Fibroblast of the aortic adventitia (primary cell): ENCODE measurements around the gene PIK3C2G. TPM values are rescaled to one million over a fixed set of nuclear protein-coding genes. Genes with fewer than 3 reads are reported as not detected.
"Not testable (repeated sequence)": the region's sequence is repeated elsewhere in the genome, so short reads cannot be mapped to it uniquely, and the experiment has no call there.

ENCODE experiments used
- DNase-seq: peaks from one replicate; pipeline ENCODE4 v3.0.0-alpha.2; 2010; ENCODE audit warnings: low read depth
- H3K4me3 ChIP-seq: 2 replicates; pipeline ENCODE4 v1.5.1; 2011; ENCODE audit warnings: low read depth, mild to moderate bottlenecking, control low read depth, low read length, moderate library complexity
- total RNA-seq: library from RNA; depleted of rRNA; stranded (reverse); fragments of >200 nt; gene quantifications from 2 replicates; pipeline ENCODE4 v1.2.3, GENCODE V29; 2012; ENCODE audit warnings: low replicate concordance
- TF ChIP-seq, protein P1 (sequence below): IDR thresholded peaks from 2 replicates; pipeline ENCODE4 v1.5.1; 2011; ENCODE audit warnings: mild to moderate bottlenecking, low read length, control low read depth, inconsistent platforms; ENCODE audit not compliant: insufficient read depth

Gene PIK3C2G
- total RNA-seq, 1 donor, result 0.09 TPM

DNA sequence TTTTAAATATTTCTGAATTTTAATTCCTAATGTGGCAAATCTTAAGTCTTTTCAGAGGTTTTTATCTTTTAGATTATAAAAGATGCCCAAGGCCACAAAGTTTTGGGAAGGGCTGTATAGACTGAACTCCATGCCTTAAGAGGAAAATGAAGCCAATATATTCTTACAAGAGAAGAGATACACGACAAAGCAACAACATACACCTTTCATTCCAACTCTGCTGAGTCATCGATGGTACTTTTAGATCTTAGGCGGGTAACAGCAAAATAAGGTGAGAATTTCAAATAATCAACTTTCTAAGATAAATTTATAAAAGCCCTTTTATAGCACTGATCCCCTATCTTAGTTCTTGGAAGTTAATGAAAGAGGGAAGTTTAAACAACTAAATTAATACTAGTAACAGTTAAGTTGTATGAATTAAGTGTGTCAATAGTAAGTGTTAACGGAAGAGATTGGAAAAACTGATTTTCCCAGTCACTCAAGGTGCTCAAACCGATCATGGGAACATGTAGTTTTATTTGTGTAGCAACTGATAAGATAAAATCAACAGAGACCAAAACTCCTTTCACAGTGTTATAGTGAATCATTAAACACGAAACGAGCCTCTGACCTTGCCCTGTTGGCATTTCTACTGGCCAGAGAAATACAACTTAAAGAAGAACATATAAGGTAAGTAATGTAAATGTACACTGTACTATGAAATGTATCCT is 18.8 kb upstream of the PIK3C2G start:
- no peak overlapping the region for H3K4me3 ChIP-seq
- TF ChIP-seq, protein P1, sequence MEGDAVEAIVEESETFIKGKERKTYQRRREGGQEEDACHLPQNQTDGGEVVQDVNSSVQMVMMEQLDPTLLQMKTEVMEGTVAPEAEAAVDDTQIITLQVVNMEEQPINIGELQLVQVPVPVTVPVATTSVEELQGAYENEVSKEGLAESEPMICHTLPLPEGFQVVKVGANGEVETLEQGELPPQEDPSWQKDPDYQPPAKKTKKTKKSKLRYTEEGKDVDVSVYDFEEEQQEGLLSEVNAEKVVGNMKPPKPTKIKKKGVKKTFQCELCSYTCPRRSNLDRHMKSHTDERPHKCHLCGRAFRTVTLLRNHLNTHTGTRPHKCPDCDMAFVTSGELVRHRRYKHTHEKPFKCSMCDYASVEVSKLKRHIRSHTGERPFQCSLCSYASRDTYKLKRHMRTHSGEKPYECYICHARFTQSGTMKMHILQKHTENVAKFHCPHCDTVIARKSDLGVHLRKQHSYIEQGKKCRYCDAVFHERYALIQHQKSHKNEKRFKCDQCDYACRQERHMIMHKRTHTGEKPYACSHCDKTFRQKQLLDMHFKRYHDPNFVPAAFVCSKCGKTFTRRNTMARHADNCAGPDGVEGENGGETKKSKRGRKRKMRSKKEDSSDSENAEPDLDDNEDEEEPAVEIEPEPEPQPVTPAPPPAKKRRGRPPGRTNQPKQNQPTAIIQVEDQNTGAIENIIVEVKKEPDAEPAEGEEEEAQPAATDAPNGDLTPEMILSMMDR, result no peak
- no peak for DNase-seq

DNA sequence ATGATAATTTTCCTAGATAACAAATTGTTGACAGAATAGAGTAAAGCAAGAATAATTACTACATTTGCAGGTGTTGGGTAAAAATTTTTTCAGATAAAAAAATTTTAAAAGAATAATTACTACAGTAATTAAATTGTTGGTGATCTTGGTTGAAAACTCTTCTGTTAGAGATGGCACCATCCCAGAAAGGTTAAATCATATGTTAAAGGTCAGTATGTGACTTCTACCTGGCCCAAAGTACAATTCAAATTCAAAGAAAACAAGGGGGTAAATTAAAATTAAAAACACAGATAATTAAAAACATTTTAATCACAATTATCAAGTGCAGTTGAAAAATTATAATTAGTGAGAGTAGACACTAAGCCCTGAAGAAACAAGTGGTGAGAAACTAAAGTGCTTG is 18.1 kb upstream of the PIK3C2G start:
- DNase-seq, result no peak
- H3K4me3 ChIP-seq, result no peak overlapping the region
- TF ChIP-seq, protein P1, result no peak

DNA sequence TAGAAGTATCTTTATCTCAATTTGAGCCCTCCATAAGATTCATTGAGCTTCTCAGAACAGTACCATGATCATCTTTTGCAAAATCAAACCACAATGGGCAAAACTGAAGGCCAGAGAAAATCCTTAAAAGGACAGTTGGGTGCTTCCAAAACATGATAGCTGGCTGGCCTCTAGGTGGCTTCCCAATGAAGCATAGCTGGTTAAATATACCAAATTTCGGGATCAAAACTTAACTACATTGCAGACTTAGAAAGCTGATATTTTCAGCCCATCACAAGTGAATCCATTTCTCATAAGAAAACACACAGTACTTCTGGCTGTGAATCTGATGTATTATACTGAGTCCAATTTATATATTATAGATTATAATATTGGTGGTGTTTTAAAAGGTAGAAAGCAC is 15.3 kb upstream of the PIK3C2G start:
- H3K4me3 ChIP-seq, result no peak overlapping the region
- TF ChIP-seq, protein P1, result peak; percentile 37
- DNase-seq, result no peak

DNA sequence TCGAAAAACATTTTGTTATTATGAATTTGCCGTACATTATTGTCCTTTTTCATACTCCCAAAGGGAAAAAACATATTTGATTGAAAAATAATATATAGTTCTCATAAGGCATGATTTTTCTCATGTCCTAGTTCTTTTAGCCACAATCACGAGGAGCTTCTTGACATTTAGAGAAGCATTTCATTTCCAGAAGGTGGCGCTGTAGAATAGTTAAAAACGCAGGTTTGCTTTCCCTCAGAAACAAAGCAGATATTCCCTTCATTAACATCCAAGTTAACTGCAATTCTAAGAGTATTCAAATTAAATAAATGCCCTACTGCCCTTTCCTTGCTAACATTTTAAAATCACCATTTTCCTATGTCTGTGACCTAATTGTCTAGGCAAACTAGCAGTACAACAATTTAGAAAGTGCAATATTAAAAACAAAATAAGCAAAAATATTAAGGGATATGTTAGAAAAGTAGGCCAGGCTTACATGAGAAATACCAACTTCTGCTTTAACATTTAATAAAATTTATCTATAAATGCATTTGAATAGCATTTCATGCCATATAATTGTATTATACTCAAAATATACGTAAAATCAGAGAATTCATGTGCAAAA is 10.9 kb upstream of the PIK3C2G start:
- TF ChIP-seq, protein P1, result peak; percentile 68
- DNase-seq, result peak; percentile 87
- no peak overlapping the region for H3K4me3 ChIP-seq

DNA sequence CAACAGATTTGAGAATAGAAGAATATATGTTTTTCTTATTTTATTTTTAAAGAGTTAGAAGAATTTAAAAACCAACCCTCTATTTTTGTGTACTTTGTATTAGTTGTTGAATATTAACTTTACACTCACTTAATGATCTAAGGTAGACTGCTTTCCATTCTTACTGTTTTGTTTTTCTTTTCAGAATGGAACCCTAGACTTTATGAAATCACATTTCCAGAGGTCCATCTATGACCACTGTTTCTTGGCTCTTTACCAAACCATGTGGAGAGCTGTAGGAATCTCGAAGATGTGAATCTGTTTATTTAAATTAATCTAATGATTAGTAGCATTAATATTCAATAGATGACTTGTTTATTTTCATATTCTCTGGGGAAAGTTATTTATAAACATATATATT is 7.2 kb upstream of the PIK3C2G start:
- TF ChIP-seq, protein P1, result no peak
- DNase-seq, result no peak
- H3K4me3 ChIP-seq, result no peak overlapping the region

DNA sequence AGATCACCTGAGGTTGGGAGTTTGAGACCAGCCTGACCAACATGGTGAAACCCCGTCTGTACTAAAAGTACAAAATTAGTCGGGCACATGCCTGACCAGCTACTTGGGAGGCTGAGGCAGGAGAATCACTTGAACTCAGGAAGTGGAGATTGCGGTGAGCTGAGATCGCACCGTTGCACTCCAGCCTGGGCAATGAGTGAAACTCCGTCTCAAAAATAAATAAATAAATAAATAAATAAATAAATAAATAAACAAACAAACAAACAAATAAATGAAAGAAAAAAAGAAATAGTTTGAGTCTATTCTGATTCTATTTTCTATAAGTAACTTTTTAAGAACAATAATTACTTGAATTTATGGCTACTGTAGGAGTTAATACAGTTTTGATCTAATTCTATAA is 6.3 kb upstream of the PIK3C2G start:
- DNase-seq, H3K4me3 ChIP-seq: not testable (repeated sequence)

DNA sequence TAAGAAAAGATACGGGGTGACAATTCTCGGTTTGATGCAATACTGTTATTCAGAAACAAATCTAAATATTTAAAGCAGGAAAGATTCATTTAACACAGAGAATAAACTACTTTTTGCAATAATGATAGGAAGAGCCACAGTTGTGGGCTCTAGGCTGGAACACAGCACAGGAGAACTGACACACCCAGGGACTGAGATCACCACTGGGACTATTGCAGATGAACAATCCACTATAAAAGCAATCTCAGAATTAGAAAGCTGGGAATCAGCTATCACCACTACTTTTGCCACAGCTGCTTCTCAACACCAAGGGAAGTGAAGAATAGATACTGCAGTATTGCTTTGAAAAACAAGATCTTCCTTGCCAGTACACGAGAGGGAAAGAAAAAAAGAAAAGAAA is 4.1 kb upstream of the PIK3C2G start:
- TF ChIP-seq, protein P1, result no peak
- no peak for DNase-seq
- no peak overlapping the region for H3K4me3 ChIP-seq
